ENCODE data around the gene KDM5C.

The KDM5C gene

DNA sequence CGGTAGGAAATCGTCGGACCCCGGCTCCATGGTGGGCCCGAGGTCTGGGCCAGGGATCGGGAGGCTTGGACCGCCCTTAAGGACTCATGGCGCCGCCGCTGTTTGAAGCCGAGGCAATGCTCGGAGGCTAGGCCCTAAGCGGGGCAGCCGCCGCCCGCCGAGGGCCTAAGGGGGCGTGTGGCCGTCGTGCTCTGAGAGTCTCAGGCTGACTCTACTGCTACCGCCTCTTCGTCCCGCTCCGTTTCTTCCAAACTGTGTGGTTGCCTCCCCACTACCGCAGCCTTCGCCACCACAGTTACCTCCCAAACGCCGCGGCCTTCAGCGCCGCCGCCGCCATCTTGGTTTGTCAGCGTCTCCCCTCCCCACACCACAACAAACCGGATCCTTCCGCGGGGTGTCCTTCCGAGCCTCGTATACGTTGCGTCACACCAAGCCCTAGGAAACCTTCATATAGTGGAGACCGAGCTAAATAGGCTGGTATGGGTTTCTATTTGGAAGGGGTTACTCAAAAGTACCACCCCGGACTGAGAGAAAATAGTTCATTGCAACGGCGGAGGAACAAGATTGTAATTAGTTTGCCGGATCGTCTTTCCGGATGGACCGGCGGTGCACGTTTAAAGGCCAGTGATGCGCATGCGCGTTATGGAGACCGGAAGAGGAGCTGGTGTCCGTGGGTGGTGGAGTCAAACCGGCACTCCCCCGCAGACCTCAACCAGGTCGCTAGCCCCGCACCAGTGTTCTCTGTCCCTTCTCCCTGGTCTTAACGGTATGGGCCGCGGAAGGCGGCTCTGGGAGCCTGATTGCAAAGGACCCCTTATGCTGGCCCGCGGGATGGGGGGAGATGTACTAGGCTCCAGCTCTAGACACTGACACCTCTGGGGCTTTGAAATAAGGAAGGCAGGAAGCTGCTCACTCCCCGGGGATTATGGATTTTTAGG is at the start of gene KDM5C:
TSS of gene KDM5C (minus strand) at position 348 of the 938 bp plus-strand sequence. CDS start at position 30, 318 bp downstream.
- peak; percentile 89 for DNase-seq (ENCODE audit: low read depth)

DNA sequence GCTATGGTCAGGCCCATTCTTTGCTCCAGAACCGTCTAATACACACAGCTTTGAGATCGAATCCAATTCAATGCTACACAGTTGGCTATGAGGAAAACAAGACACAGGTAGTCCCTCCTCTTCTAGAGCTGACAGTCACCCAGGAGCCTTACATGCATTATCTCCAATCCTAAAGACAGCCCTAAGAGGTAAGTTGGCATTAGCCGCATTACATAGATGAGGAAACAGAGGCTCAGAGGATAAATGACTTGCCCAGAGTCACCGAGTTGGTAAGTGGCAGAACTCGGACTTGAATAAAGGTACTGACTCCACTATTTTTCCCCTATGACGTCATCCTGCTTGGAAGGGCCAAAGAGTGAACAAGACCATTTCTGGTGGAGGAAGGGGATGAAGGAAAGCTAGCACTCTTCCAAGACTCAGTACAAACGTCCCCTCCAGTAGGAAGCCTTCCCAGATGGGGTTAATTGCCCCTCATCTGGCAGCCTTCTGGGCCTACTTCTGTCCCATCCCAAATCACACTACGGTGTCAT is 47.9 kb upstream of the KDM5C start:
- DNase-seq (ENCODE audit: low read depth) = no peak

DNA sequence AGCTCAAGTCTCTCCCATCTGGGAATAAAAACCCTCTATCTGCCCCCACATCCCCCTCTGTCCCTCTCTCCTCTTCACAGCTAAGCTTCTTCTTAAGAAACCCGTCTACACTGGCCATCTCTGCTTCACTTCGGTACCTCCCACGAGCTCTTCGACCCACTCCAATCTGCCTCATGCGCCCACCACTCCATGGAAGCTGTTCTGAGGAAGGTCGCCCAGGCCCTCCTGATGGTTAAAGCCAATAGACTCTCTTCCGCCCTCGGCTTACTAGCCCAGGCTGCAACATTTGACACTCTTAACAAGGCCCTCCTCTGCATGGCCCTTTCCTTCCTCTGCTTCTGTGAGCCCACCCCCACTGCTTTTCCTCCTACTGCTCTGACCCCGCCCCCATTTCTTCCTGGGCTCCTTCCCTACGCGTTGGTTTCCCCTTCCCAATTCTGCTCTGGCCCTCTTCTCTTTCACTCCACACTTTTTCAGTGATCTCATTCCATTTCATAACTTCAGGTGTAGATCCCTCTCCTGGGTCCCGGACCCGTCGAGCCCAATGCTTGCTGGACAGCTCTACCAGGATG is 44.6 kb upstream of the KDM5C start:
- no peak for DNase-seq (ENCODE audit: low read depth)

DNA sequence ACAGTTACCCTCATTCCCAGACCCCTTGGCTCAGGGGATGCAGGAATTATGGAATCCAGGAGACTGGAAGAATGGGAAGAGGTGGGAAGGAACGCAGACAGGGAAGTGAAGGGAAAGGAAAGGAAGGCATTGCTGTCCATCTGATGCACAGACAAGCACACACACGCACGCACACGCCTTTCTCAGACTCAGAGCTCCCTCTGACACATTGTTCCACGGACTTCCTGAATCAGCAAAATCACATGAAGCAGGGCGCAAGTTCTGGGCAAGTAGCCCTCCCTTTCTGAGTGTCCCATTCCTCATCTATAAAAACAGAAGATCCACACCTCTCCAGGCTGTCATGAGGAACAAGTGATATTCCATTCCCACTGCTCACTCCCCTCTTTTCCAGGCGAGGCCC is 43.2 kb upstream of the KDM5C start:
- no peak for DNase-seq (ENCODE audit: low read depth)

DNA sequence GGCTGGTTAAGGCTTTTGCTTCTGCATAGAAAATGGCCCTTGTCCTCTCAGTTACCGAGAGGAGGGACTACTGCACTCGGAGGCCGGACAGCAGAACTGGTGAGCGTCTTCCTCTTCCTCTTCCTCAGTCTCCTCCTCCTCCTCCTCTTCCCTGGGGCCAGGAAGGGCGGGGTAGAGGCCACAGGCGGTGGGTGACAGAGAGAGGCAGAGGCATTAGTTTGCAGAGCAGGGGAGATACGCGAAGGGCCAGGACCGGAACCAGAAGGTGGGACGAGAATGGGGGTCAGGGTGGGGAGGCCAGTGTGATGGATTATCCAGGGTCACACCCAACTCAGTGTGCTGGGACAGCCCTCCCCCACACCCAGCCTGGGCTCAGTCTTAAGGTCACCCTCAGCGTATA is 41.9 kb upstream of the KDM5C start:
- no peak for DNase-seq (ENCODE audit: low read depth)

DNA sequence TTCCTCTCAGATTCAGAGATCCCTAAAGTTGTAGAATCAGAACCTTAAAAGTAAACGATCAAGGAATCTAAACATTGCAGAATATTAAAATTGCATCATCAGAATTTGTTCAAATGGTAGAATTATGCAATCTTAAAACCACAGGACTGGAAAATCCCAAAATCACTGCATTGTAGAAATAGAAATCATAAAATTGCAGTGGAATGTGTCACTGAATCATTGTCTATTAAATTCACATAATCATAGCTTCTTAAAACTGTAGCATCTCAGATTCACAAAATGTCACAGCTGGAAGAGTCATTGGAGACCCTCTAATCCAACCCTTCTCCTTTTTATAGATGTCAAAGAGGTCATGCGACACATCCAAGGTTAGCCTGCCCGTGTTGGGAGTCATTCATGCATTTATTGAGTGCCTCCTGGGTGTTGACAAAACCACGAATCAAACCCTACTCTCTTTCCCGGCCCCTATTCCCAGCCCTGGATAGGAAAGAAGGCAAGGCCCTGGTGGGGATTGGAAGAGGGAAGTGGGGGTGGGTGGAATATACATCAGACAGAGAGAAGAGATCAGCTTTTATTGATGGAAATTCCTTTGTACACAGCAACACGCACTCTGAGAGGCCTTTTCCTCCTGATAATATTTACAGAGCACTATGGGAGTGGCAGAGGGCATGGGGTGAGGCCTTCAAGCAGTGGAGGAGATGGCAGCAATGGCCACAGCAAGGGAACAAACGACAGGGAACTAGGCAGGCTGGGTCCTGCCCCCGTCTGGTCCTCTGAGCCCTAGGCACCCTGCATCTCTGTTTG is 41.0 kb upstream of the KDM5C start:
- DNase-seq (ENCODE audit: low read depth) = no peak

DNA sequence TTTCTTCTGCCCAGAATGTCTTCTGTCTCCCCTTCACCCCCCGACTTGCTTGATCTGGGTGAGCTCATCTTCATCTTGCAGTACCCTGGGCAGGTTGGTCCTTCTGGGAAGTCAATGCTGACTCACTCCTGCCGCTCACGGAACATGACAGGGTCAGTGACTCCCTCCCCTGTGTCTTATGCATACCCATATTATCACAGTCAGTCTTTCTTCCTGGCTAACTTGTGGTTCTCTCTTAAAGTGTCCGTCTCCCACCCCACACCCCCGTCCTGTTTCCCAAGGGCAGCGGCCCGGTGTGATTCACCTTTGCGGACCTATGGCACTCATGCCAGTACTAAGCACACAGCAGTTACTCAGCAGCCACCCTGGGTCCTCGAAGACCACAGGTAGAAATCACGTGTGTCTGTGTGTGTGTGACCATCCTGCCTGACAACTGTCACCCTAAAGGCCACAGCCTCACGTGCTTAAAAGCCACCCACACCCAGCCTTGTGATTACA is 38.6 kb upstream of the KDM5C start:
- DNase-seq (ENCODE audit: low read depth) = no peak

DNA sequence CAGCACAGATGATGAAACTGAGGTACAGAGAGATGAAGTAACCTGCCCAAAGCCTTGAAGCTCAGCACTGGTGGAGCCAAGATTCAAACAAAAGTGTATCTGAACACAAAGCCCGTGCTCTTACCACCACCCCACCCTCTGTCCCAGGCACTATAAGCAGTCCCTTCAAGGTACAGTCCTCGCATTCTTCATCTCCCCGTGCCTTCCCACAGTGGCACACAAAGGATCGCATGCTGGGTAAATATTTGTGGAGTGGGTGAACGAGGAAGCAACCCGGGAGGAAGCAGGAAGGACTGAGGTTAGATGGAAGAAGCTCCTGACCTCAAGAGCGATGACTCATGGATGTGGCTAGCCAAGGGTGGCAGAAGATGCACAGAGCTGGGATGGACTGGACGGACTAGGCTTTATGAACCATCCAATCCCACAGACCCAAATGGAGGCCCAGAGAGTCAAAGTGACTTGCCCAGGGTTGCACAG is 37.9 kb upstream of the KDM5C start:
- DNase-seq (ENCODE audit: low read depth) = no peak

DNA sequence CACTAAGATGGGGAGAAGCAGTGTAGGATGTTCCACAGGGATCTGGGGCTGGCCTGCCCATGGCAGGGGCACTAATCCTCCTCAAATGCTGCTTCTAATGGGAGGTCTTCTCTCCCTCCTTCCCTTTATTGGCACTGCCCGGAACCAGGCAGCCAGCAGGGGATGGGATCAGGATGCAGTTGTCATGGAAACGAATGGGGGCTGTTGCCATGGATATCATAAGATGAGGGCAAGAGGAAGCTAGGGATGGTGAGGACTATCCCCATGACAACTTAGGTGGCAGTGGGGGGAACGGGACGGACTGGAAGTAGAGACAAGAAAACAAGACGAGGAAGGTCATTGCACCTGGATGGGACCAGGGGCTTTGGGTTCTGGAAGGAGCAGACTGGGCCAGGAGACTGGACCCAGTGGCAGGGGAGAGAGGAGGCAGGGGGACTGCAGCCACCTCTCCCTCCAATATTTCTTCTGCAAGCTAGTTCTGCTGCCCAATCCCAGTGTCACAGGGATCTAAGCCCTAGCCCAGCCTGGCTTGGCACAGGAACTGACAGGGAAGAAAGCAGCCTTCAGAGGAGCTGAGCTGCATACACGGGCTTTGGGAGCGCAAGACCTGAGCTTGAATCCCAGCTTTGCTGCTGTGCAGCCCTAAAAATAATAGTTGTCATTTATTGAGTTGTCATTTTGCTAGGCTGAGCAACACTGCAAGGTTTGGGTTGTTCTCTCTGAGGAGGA is 37.3 kb upstream of the KDM5C start:
- DNase-seq (ENCODE audit: low read depth) = no peak

DNA sequence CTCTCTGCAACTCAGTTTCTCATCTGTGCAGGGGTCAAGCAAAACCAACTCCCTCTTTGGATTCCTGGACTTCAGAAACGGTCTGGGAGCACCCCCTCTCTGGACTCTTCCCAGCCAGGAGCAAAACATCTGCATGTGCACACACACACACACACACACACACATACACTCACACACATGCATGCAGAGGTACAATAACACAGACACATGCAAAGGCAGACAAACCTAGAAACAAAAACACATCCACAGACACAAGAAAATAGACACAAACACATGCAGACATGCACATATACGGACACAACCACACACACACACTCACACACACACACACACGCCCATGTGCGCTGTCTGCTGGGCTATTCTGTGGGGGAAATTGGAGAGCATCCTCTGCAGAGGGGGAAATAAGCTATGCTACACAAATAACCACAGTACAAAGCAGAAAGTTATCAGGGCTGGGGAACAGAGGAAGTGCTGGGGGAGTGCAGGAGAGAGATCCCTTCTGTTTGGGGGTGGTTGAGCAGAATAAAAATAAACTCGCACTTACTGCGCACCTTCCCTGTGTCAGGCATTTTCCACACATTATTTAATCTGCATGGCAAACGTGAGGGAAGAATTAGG is 36.5 kb upstream of the KDM5C start:
- DNase-seq (ENCODE audit: low read depth) = no peak

DNA sequence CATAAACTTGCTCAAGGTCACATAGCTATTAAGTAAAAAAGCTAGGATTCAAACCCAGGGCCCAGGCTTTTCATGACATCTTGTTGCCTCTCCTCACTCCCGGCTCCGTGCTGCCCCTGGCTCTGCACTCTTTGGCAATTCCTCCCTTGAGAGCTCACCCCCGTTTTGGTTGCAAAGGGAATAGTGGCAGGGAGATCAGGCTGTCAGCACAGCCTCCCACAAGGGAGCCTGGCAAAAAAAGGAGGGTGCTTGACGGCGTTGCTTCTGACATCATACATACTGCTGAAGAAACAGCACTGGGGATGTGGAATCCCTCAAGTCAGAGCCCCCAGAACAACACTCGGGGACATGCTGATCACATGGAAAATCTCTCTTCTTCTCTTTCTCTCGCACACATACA is 35.8 kb upstream of the KDM5C start:
- DNase-seq (ENCODE audit: low read depth) = no peak

DNA sequence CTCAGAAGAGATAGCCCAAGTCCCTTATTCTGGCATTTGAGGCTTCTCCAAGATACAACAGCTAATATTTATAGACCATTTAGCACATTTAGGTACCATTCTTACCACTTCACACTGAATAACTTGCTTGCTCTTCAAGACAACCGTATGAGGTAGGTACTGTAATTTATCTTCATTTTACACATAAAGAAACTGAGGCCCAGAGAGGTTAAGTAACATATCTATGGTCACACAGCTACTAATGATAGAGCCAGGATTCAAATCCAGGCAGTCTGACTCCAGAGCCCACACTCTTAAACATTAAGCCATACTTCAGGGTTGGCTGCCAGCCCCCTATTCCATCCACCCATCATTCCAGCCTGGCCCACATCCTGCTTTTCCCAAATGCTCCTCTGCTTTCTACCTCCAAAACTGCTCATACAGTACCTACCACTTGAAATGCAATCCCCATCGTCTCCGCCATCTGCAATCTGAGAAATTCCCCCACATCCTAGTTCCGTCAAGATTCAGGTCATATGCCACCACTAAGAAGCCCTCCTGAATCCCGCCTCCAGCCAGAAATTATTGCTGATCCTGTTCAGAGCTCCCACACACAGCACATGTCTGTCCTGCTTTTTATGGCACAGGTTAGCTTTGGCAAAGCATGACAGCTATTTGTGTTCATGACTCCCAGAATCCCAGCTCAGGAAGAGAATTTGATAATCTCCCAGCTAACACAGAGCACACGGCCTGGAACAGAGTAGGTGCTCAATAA is 32.8 kb upstream of the KDM5C start:
- no peak for DNase-seq (ENCODE audit: low read depth)

DNA sequence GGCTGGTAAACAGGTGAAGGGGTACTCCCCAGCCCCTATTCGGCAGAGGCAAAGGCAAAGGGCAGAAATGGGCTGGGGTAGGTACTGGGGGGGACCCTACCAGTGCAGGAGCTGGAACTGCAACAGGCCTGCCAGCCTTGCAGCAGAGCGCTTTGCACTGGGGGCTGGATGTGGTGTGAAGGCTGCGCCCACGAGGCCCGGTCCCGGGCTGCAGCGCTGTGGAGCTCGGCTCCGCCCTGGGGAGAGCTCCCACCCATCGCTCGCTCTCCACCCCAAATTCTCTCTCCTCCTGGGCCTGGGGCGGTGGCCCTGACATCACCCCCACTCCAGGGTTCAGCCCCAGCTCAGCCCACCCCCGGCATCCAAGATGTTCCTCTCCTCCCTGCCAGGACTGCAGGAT is 32.2 kb upstream of the KDM5C start:
- DNase-seq (ENCODE audit: low read depth) = no peak

DNA sequence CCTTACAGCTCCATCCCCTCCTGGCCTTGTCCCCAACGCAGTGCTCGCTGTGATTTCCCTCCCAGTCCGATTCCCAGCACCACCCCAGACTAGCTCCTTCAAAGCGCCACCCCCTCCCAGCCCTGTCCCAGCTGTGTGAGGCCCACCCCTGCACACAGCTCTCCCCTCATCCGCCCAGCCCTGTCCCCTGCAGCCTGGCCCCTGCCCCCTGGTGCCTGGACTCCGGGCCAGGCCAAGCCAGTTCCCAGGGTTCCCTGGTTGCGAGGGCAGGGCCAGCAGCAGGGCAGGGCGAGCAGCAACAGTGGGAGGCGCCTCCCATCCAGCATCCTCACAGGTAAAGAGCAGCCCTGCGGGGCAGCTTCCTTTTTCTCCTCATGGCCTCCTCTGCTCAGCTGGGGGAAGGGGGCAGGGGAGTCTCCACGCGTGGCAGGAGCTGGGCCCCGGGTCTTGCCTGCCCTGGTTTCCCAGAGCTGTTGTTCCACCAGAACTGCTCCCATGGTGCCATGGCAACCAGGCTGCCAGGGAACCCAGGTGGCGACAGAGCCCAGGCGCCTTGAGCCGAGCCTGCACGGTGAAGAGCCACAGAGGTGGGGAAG is 31.5 kb upstream of the KDM5C start:
- no peak for DNase-seq (ENCODE audit: low read depth)

DNA sequence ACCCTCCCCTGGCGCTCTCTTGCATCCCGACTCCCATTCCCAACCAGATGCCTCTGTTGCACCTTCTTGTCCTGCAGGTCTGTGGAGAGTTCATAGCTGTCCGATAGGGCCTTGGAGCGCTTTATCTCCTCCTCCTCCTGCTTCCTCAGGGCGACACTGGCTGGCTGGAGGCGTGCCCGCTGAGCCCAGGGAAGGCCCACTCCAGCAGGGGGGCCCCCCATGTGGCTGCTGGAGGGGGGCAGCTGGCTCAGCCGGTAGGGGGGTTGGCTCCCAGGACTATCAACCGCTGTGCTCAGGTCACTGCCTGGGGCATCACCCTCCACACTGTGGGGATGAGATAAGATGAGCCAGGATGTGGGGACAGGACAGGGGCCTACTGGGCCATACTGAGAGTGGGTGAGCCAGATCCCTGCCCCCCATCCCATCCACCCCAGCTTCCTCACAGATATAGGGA is 30.8 kb upstream of the KDM5C start:
- no peak for DNase-seq (ENCODE audit: low read depth)

DNA sequence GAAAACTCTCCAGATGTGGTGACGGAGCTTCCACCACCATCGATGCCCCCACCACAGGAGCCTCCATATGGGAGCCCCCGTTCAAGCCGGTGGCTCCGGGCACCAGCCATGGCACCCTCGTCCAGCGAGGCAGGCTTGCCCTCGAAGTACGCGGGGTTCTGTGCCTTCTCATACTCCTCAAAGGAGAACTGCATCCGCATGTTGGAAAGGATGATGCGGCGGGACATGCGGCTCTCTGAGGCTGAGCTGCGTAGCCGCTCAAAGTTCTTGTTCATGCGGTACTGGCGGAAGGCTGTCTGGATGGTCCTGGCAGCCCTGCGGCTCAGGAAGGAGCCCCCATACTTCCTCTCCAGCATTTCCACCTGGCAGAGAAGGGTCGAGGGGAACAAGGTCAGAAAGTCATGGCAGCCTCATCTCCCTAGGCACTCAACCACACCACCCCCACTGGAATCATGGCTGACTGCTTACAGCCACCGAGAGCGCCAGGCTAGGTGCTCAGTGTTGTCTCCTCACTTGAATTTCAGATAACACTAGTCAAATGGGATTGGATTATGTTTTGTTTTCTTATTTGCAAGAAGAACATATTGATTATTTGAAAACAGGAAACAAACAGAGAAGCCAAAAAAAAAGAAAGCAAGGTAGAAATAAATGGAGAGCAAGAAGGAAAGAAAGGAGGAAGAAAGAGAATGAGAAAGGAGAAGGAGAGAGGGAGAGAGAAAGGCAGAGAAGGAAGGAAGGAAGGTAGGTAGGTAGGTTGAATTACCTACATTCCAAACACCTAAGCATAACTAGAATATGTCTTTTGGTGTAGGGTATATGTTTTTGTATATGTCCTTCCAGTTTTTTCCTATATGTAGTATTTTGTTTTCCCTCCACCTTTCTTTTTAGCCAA is 29.8 kb upstream of the KDM5C start:
- no peak for DNase-seq (ENCODE audit: low read depth)

DNA sequence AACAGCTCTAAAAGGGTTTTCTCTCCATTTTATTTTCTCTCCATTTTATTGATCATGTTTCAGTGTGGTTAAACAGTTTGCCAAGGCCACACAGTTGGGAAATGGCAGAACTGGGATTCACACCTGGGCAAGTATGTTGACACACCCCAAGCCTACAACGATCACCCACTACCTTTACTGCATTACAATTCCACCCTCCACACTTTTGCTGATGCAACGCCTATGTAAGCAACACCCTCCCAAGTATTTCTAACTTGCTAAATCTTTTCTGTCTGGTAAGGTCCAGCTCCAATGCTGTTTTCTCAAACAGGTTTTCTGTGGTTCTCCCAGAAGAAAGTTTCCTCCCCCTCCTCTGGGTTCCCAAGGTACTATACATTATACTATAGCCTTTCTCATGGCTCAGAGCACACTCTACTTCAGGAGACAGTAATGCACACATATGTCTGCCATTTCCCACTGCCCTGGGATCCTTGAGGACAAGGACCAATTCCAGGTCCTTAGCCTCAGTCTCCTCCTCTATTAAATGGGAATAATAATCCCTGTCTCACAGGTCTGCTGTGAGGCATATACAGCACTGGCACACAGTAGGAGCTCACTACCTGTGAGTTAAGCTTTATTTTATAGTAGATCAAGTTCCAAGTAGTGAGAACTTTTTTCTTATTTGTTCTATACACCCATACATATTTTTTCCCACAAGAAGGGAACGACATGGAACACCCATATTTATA is 28.4 kb upstream of the KDM5C start:
- no peak for DNase-seq (ENCODE audit: low read depth)

DNA sequence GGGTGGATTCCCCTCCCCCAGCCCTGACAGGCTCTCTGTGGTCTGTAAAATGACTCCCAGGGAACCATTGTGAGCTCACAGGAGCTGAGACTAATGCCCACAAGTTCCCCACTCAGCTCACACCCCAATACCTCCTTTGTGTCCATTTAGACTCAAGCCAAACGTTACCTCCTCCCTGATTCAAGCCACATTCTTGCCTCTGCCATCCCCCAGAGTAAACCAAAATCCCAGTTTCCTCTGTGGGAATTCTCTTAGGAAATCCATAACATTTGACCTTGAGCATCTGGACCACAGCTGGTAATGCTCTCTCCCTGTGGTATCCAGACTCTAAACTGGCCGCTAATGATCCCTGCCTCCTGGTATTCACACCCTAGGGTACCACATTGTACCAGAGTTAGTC is 26.3 kb upstream of the KDM5C start:
- no peak for DNase-seq (ENCODE audit: low read depth)

Data from T-helper 22 cell (primary cell).